Measurements from ENCODE around the gene BTBD9.

GRCh38 chr6:38212116-38212515 lies 427.6 kb downstream of the BTBD9 start:
- TF ChIP-seq POLR2A (IDR thresholded peaks at IDR 0.05) (no peak), EP300 (IDR thresholded peaks at IDR 0.05; ENCODE audit: low read depth) (no peak), CTCF (IDR thresholded peaks at IDR 0.05) (no peak)

Data from transverse colon (tissue), 3 donors.